Kidney (tissue), 14 donors: ENCODE measurements around the gene SUCNR1. TPM values are rescaled to one million over a fixed set of nuclear protein-coding genes. Genes with fewer than 3 reads are reported as not detected.

ENCODE experiments used
- DNase-seq, 5 donors: peaks; one replicate each; pipeline ENCODE4 v3.0.0-alpha.2; 2013 to 2020
- FAIRE-seq: peaks from 2 replicates; lab custom pipeline; 2012; peaks lifted over from hg19 to GRCh38; lab: Jason Lieb, UNC
- H3K27ac ChIP-seq, 2 donors: one replicate each; pipeline ENCODE4 v1.7.0; 2013; ENCODE audit warnings: low read depth in 2 of 2, low read length in 2 of 2, inconsistent platforms in 1 of 2
- H3K27me3 ChIP-seq: one replicate; pipeline ENCODE4 v1.7.1; 2013; ENCODE audit warnings: low read length, inconsistent platforms; ENCODE audit not compliant: control insufficient read depth, insufficient read depth
- H3K36me3 ChIP-seq, 3 donors: one replicate each; pipeline versions ENCODE4 v1.7.0 to v1.7.1; 2013; ENCODE audit warnings: low read length in 3 of 3, control low read depth in 1 of 3, inconsistent platforms in 1 of 3; ENCODE audit not compliant: insufficient read depth in 3 of 3, control insufficient read depth in 2 of 3
- H3K4me1 ChIP-seq, 3 donors: one replicate each; pipeline versions ENCODE4 v1.7.0 to v1.7.1; 2013; ENCODE audit warnings: low read length in 3 of 3, inconsistent platforms in 1 of 3, low read depth in 1 of 3; ENCODE audit not compliant: control insufficient read depth in 2 of 3, insufficient read depth in 2 of 3
- H3K4me3 ChIP-seq, 3 donors: one replicate each; pipeline versions ENCODE4 v1.7.0 to v1.8.1; 2013; ENCODE audit warnings: low read length in 3 of 3, control low read depth in 1 of 3, inconsistent platforms in 1 of 3
- H3K9ac ChIP-seq, 3 donors: one replicate each; pipeline versions ENCODE4 v1.7.0 to v1.7.1; 2013; ENCODE audit warnings: low read length in 3 of 3, control low read depth in 1 of 3, inconsistent platforms in 1 of 3
- H3K9me3 ChIP-seq, 3 donors: one replicate each; pipeline versions ENCODE4 v1.7.0 to v1.7.1; 2013; ENCODE audit warnings: low read length in 3 of 3, control low read depth in 1 of 3, inconsistent platforms in 1 of 3; ENCODE audit not compliant: control insufficient read depth in 2 of 3, insufficient read depth in 1 of 3
- intact Hi-C: fragments of 100-400 bp; cut with DNase I; formaldehyde crosslinking; loops from one replicate; pipeline ENCODE4 v1.11.1; 2022
- polyA plus RNA-seq: library from polyadenylated mRNA; stranded (reverse); fragments of 350-450 nt; fragmentation: Illumina TruSeq; extraction: RNeasy Lipid Tissue Mini Kit (QIAGEN cat#74804); gene quantifications from one replicate; pipeline ENCODE4 v1.2.3, GENCODE V29; 2014; ENCODE audit warnings: low read depth, low replicate concordance; ENCODE audit not compliant: insufficient read depth
- total RNA-seq: library from RNA; stranded (reverse); fragmentation: NEBNext Ultra II Directional; extraction: Animal tissue kit (Norgen Biotek cat#: 25700); gene quantifications from one replicate; pipeline ENCODE4 v1.2.1, GENCODE V29; 2021
- TF ChIP-seq, protein P1 (sequence below): IDR thresholded peaks from 3 replicates; pipeline ENCODE4 v1.5.1; 2012; ENCODE audit warnings: mild to moderate bottlenecking, moderate library complexity, borderline replicate concordance; ENCODE audit not compliant: insufficient read depth; ENCODE audit errors: extremely low read depth
- donor health status: control.
- donor health status: control.
- donor health status: control.
- donor health status: control.
- donor health status: control.
- donor health status: DM: yes; HTN: yes; CAD: no.
- donor health status: Normal renal cell carcinoma (clear cell type).

The SUCNR1 gene
- total and polyA plus RNA-seq, 2 donors from 2014 or later = 7.3 to 16.3 TPM

DNA sequence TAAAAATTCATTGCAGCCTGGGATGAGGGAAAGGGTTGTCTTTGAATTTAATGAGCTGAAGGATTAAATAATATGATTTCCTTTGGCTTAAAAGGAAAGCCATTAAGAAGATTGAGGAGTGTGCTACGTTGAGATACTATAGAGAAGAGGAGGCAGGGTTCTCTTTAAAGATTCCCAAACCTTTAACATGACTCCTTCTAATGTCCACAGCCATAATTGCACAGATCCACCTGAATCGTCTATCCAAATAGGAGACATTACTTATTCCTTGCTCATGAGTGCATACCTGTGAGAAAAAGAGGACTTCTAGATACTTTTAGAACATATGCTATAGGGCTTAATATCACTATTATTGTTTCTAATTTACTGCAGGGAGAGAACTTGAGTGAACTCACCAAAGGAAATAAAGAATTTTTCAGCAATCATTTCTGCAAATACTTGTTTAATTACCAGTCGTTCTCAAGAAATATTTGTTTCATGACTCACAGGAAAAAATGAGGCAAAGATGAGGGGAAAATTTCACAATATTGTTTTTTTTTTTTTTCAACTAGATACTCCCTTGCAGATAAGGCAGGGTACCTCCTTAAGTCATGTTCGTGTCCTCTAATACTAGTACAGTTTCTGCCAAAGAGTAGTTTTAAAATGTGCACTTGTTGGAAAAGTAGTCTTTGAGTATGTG lies 8.9 kb upstream of the SUCNR1 start:
- peak in 1 of 5 donors; percentile 26 for DNase-seq
- intact Hi-C loops = no loop called here
- H3K9me3 ChIP-seq = no peaks in the 10 kb centered on the region
- no peak overlapping the region for H3K27ac ChIP-seq
- TF ChIP-seq, protein P1, sequence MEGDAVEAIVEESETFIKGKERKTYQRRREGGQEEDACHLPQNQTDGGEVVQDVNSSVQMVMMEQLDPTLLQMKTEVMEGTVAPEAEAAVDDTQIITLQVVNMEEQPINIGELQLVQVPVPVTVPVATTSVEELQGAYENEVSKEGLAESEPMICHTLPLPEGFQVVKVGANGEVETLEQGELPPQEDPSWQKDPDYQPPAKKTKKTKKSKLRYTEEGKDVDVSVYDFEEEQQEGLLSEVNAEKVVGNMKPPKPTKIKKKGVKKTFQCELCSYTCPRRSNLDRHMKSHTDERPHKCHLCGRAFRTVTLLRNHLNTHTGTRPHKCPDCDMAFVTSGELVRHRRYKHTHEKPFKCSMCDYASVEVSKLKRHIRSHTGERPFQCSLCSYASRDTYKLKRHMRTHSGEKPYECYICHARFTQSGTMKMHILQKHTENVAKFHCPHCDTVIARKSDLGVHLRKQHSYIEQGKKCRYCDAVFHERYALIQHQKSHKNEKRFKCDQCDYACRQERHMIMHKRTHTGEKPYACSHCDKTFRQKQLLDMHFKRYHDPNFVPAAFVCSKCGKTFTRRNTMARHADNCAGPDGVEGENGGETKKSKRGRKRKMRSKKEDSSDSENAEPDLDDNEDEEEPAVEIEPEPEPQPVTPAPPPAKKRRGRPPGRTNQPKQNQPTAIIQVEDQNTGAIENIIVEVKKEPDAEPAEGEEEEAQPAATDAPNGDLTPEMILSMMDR = no peak
- no peak overlapping the region for H3K9ac ChIP-seq
- H3K27me3 ChIP-seq = no peaks in the 10 kb centered on the region
- peaks cover 0 to 3% (median 0%) of the 10 kb centered on the region in 3 donors for H3K4me1 ChIP-seq
- H3K36me3 ChIP-seq = no peaks in the 10 kb centered on the region
- FAIRE-seq = no peak
- no peak overlapping the region for H3K4me3 ChIP-seq

DNA sequence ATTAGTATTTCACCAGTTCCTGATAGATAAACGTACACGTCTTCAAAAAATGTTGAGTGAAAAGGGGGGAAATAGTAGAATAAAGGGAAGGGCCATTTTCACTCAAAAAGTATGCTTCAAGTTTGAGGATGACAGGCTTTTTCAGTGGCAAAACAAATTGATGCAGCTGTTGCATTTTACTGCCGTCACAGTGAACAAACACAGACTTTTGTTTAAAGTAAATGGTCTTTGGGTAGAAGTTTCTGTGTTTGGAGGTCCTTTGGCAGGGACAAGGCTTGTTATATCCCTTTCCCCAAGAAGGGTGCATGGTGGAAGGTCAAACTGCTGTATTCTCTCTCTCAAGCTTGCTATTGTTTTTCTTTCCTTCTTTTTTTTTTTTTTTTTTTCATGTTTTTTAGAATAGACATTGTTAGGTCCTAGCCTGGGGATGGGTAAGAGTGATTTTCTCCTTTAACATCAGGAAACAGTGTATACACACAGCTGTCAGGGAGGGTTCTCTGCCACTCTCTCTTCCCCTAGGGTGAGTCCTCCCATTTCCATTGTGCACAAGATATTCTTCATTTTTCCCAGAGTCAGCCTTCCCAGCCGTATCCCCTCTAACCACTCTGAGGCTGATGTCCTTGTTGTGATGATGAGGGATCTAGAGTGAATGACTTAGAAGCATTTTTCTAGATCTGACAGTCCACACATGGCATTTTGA lies 6.6 kb upstream of the SUCNR1 start:
- no peak overlapping the region for H3K27ac ChIP-seq
- TF ChIP-seq, protein P1 = no peak
- peak in 2 of 5 donors; percentile 34 to 70 for DNase-seq

DNA sequence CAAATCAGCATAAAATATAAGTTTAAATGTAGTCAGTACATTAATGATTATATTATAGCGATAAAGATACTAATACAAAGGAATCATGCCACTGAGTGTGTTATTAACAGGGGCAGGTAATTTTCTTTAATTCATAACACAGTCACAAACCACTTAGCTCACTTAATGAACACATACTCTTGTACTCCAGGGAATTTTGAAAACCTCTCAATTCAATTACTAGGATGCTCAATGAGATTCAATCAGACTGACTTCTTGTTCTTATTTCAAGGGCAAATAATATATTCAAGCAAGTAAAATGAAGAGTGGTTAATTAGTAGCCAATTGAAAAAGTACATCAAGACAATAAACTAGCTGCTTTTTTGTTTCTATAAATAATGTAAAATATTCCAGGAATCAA lies 5.8 kb upstream of the SUCNR1 start:
- Histone ChIP-seq H3K36me3 (no peaks in the 10 kb centered on the region), H3K9ac (no peak overlapping the region), H3K9me3 (no peaks in the 10 kb centered on the region), H3K4me3 (no peak overlapping the region), H3K27ac (no peak overlapping the region), H3K4me1 (no peaks in the 10 kb centered on the region), H3K27me3 (no peaks in the 10 kb centered on the region)
- TF ChIP-seq, protein P1 = no peak
- DNase-seq = no peak
- no peak for FAIRE-seq
- intact Hi-C loops = no loop called here

More for the DNA sequence above, 6.6 kb upstream of the SUCNR1 start:
- intact Hi-C loops = no loop called here
- Histone ChIP-seq H3K4me3 (no peak overlapping the region), H3K36me3 (no peaks in the 10 kb centered on the region), H3K27me3 (no peaks in the 10 kb centered on the region), H3K4me1 (no peaks in the 10 kb centered on the region), H3K9me3 (no peaks in the 10 kb centered on the region), H3K9ac (no peak overlapping the region)
- FAIRE-seq = no peak
